Stimulated activated CD8-positive, alpha-beta memory T cell treated with anti-CD3 and anti-CD28 coated beads, Interleukin-4, amount 100 ng/mL, for 4 hours (primary cell): ENCODE measurements around the gene SYT9.

Source experiments
- DNase-seq, 2 donors: peaks; one replicate each; pipeline ENCODE4 v3.0.0-alpha.2; 2020; ENCODE audit warnings: low read depth in 2 of 2, low spot score in 1 of 2

The SYT9 gene

GRCh38 chr11:7270233-7270865 lies 18.6 kb downstream of the SYT9 start:
- DNase-seq: no peak

DNA sequence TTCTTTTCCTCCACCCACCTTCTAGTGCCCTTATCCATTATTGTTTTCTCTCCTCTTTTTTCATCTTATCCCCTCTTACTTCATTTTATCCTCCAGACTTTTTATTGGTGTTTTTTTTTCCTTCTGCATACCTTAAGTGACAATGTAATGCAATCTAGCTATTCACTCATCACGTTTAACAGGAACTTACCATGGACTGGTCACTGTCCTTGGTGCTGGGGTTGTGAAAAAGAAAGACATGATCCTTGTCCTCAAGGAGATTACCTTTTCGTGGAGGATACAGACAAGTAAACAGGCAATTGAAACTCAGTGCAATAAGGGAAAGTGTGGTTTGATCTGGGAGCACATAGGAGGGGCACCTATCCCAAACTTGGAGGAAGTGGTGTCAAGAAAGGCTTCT lies 20.7 kb downstream of the SYT9 start:
- DNase-seq: no peak

- no peak for DNase-seq
These were observed 23.4 kb downstream of the SYT9 start for GRCh38 chr11:7275133-7275532.

DNA sequence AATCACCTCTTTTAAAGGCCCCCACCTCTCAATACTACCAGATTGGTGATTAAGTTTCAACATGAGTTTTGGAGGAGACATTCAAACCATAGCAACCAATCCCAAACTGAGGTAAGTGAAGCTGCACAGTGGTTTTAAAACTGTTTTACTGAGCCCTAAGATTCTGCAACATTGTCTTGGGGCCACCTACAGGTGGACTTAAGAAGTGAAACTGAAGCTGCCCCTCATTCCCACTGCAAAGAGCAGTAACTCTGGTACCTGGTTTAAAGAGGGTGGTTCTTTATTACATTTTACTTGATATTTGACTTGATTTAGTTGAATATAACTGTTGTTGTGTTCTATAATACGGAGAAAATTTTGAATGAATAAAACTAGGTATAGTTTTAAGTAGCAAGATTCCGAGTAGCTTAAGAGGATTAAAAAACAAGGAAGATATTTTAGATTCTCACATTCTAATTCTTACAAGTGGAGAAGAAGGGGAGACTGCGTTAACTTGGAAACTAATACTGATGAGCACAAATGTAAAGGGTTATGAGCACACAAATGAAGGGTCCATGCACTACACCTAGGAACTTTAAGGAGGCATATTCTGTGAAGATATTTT lies 26.7 kb downstream of the SYT9 start:
- no peak for DNase-seq

GRCh38 chr11:7279676-7280075 lies 28.0 kb downstream of the SYT9 start:
- no peak for DNase-seq

- DNase-seq: no peak
These were observed 29.4 kb downstream of the SYT9 start for GRCh38 chr11:7281079-7281478.

DNA sequence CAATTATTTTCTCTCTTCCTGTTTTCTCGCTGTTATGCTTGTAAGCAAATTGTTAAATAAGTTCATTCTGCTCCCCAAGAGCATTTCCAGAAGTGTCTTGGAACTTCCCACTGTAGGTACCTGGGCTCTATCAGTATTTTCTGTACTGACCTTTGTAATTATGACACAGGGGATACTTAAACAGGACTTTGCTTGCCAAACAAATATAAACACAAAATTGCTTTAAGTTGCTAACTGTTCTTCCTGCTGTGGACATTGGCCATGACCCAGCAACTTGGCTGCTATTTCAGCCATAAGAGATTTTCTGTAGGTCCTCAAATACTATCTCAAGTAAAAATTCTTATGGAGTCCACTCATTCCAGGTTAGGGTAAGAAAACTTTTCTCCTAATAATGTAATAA lies 30.1 kb downstream of the SYT9 start:
- DNase-seq: no peak

GRCh38 chr11:7286178-7286577 lies 34.5 kb downstream of the SYT9 start:
- no peak for DNase-seq

- no peak for DNase-seq
These were observed 39.6 kb downstream of the SYT9 start for GRCh38 chr11:7291100-7291829.

DNA sequence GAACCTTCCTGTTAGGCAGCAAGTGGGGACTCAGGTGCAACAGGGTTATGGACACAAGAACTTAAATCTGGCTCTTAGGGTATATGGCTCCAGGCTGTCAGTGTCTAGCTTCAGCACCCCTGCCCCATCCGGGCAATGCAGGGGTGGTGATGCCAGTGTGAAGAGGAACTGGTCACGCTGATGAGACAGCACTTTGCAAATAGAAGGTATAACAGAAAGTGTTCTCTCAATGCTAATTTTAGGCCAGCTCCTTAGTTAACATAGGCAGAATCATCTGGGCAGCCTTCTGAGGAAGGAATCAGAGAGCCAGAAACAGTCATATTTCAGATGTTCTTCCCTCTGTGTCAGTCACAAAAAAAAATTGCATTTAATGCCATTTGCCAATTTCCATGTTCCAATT lies 41.2 kb downstream of the SYT9 start:
- DNase-seq: no peak

- DNase-seq: no peak
These were observed 47.7 kb downstream of the SYT9 start for GRCh38 chr11:7299393-7299792.

DNA sequence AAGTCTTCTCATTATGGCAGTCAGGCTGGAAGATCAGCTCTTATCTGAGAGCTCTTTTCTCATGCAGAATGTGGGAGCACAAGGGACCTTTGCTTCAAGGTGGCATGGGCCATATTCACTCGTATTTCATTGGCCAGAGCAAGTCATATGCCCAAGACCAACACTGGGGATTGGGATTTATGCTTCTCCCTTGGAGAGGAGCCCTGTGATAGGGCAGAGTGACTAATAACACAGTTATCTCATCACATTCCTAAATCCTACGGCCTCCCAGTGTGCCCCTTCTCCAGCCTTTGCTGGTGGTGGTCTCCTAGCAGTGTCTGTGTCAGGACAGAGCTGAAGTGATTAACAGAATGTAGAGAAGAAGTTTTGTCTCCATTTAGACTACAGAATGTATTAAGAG lies 48.6 kb downstream of the SYT9 start:
- DNase-seq: no peak

DNA sequence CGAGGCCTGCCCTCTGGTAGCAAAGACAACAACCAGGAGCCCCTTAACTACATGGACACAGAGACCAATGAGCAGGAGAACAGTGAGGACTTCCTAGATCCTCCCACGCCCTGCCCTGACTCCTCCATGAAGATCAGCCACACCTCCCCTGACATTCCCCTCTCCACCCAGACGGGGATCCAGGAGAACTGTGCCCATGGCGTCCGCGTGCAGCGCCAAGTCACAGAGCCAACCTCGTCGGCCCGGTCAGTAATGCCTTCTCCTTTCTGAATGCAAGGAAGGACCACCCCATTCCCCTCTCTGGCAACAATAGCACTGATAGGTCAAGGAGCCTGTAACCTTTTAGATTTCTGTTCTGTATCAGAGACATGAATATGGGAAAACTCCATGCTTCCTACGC lies 51.4 kb downstream of the SYT9 start:
- no peak for DNase-seq

DNA sequence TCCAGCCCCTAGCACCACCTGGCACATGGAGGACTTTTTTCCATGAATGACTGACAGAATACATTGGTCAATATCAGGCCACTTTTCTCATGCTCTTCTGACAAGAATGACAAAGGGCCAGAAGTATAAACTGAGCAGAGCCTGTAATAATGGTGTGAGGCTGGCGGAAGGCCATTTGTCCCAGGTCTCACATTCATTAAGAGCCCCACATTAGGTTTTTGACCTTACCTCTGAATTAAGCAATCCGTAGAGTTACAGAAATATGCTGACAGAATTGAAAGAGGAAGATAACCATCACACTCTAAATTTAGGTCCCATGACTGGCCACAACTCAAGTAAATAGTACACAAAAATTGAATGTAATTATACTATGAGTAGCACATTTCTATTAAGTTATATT lies 55.2 kb downstream of the SYT9 start:
- no peak for DNase-seq

- no peak for DNase-seq
These were observed 56.1 kb downstream of the SYT9 start for GRCh38 chr11:7307836-7308235.

DNA sequence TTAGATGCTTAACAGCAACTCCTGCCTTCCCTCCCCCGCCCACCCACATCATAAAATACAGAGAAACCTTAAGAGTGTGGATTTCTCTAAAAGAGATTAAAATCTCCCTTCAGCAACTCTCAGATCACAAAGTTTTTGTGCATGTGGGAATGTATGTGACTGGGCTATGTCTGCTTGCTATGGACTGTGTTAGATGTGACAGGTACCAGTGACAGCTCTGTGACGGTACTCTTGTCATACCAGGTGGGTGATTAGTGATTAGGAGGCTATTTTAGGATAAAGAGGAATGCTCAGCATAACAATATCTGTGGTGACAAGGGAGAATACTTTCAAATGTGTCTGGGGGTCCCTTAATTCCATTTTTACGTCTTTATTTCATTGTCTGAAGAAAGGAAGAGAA lies 60.2 kb downstream of the SYT9 start:
- DNase-seq: no peak

GRCh38 chr11:7314811-7315604 lies 63.3 kb downstream of the SYT9 start:
- no peak for DNase-seq

GRCh38 chr11:7319501-7319900 lies 67.8 kb downstream of the SYT9 start:
- no peak for DNase-seq

DNA sequence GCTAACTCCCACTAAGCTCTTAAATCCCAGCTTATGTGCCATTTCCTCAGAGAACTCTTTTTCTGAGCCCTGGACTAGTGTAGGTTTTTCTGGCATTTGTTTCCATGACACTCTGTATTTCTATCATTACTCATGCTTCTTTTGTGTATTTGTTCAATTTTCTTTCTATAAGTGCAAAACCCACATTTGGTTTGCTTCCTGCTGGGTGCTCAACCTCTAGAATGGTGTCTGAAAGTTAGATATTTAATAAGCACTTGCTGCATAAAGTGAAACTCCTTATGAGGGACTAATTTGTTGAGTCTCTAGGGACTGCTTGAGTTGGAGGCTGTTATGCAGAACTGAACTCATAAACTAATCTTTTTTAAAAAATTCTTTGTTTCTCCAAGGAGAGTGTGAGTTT lies 68.6 kb downstream of the SYT9 start:
- no peak for DNase-seq

- DNase-seq: no peak
These were observed 70.1 kb downstream of the SYT9 start for GRCh38 chr11:7321473-7322450.

- no peak for DNase-seq
These were observed 80.7 kb downstream of the SYT9 start for GRCh38 chr11:7332451-7332850.
